ENCODE results near the gene ZNF316. TPM values are rescaled to one million over a fixed set of nuclear protein-coding genes. Genes with fewer than 3 reads are reported as not detected.

The ZNF316 gene
- total RNA-seq, 2 donors from 2014 or later: 29.1 to 69.5 TPM

DNA sequence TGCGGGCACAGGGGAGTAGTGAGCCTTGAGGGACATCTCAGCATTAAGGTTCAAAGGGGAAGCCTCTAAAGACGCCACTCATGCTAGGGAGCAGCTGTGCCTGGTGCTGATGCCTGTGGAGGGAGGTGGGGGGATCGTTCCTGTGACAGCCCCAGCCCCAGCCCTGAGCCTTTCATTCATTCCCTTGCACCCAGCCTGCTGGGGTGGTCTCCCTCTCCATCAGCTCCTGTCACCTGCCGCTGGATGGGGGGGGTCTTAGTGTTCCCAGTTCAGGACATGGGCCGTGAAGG is 11.6 kb downstream of the ZNF316 start:
- 88 to 93% methylated on average over 4 to 5 of the region's 5 CpGs for WGBS, 2 donors
- peaks cover 4 to 7% of the 10 kb centered on the region in 2 donors for H3K36me3 ChIP-seq (replicated peaks in 1 of 2; ENCODE audit: insufficient read depth in 1 of 2, low read depth in 2 of 2)
- ATAC-seq (no peak), DNase-seq (no peak)
- no peak overlapping the region for H3K27ac ChIP-seq
- H3K9me3 ChIP-seq: no peaks in the 10 kb centered on the region
- H3K4me3 ChIP-seq: no peak overlapping the region
- H3K27me3 ChIP-seq: no peaks in the 10 kb centered on the region
- no peak for TF ChIP-seq POLR2A (IDR thresholded peaks at IDR 0.05)
- H3K4me1 ChIP-seq: no peaks in the 10 kb centered on the region
- intact Hi-C loops (cut with DNase I): no loop called here

DNA sequence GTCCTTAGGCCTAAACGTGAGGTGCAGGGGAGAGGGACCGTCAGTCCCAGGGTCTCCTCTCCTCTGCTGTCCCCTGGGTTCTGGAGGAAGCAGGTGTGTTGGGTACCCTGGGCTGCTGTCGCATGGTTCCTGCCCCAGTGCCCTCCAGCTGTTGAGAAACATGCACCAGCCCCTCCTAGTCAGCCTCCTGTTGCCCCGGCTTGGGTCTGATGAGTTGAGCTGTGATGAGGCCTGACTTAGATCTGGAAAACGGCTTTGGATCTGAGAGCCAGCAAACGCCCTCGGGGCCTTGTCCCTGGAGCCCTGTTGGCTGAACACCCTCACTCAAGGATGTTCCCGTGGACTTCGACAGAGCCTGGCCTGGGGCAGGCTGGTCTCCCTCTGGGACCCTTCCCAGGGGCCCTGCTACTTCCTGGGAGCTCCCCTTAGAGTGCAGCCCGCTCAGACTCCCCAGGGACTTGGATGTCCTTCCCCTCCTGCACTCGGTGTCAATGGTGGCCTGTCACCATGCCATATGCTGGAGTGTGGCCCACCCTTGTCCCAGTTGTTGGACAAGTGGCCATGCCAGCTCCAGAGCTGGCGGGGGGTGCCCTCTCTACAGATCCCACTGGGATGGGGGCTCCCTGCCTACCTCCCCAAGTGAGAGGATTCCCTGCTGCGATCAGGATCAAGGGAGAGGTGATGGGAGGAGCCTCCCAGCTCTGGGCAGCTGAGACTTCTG is 12.3 kb downstream of the ZNF316 start:
- TF ChIP-seq, protein P1, sequence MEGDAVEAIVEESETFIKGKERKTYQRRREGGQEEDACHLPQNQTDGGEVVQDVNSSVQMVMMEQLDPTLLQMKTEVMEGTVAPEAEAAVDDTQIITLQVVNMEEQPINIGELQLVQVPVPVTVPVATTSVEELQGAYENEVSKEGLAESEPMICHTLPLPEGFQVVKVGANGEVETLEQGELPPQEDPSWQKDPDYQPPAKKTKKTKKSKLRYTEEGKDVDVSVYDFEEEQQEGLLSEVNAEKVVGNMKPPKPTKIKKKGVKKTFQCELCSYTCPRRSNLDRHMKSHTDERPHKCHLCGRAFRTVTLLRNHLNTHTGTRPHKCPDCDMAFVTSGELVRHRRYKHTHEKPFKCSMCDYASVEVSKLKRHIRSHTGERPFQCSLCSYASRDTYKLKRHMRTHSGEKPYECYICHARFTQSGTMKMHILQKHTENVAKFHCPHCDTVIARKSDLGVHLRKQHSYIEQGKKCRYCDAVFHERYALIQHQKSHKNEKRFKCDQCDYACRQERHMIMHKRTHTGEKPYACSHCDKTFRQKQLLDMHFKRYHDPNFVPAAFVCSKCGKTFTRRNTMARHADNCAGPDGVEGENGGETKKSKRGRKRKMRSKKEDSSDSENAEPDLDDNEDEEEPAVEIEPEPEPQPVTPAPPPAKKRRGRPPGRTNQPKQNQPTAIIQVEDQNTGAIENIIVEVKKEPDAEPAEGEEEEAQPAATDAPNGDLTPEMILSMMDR (IDR thresholded peaks at IDR 0.05): no peak
- no peak for TF ChIP-seq POLR2A (IDR thresholded peaks at IDR 0.05)
- intact Hi-C loops (cut with DNase I): no loop called here
- Histone ChIP-seq H3K27ac (no peak overlapping the region), H3K27me3 (no peaks in the 10 kb centered on the region), H3K4me3 (no peak overlapping the region), H3K4me1 (no peaks in the 10 kb centered on the region), H3K36me3 (replicated peaks in 1 of 2; ENCODE audit: insufficient read depth in 1 of 2, low read depth in 2 of 2) (peaks cover under 1 to 7% of the 10 kb centered on the region in 2 donors), H3K9me3 (no peaks in the 10 kb centered on the region)
- ATAC-seq (no peak), DNase-seq (no peak)
- WGBS, 2 donors: 81 to 87% methylated on average over 4 to 12 of the region's 13 CpGs

DNA sequence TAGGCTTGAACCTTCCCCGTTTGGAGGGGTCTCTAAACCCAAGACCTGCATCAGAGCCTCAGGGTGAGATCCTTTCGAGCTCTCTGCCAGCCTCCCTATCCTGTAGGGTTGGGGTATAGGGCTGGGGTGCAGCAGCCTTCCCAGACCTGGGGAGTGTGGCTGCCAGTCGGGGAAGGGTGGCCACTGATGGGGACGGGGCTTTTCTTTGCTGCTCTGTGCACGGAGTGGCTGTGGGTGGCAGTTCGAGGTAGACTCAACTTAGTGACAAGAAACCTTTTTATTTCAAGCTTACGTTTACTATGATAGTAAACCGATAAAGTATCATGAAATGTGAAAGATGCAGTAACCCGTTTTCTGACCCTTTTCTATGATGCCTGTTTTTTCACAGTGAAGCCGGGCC is 13.0 kb downstream of the ZNF316 start:
- TF ChIP-seq, protein P1 (IDR thresholded peaks at IDR 0.05): no peak
- TF ChIP-seq POLR2A (IDR thresholded peaks at IDR 0.05): no peak
- H3K9me3 ChIP-seq: no peaks in the 10 kb centered on the region
- ATAC-seq (no peak), DNase-seq (no peak)
- intact Hi-C loops (cut with DNase I): no loop called here
- no peak overlapping the region for H3K4me3 ChIP-seq
- WGBS, 2 donors: 96 to 98% methylated on average over 9 to 10 of the region's 10 CpGs
- peaks cover 2 to 7% of the 10 kb centered on the region in 2 donors for H3K36me3 ChIP-seq (replicated peaks in 1 of 2; ENCODE audit: insufficient read depth in 1 of 2, low read depth in 2 of 2)
- H3K27ac ChIP-seq: no peak overlapping the region
- H3K4me1 ChIP-seq: no peaks in the 10 kb centered on the region
- no peaks in the 10 kb centered on the region for H3K27me3 ChIP-seq

DNA sequence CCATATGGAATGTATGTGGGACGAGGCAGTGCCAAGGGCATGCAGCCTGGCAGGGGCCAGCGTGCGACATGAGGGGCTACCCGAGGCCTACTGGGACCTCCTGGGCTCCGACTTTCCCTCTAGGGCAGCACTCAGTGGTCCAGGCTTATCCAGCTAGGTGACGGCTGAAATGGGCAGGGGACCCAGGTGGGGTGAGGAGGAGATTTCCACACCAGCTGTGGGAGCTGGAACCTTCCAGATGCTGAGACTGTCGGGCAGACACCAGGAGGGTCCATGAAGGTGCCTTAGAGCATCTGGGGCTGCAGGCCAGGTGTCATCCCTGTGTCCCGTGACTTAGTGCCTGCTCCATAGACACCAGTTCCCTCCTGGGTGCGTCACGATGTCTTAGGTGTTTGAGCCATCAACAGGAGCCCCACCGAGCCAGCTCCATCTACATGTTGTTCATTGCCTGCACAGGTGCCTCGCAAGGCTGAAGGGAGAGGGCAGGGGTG is 13.4 kb downstream of the ZNF316 start:
- Histone ChIP-seq H3K4me1 (no peaks in the 10 kb centered on the region), H3K9me3 (no peaks in the 10 kb centered on the region), H3K27ac (no peak overlapping the region), H3K36me3 (replicated peaks in 1 of 2; ENCODE audit: insufficient read depth in 1 of 2, low read depth in 2 of 2) (peaks cover 2 to 7% of the 10 kb centered on the region in 2 donors), H3K27me3 (no peaks in the 10 kb centered on the region), H3K4me3 (no peak overlapping the region)
- intact Hi-C loops (cut with DNase I): no loop called here
- ATAC-seq (no peak), DNase-seq (no peak)
- WGBS, 2 donors: 95 to 97% methylated on average over 11 to 12 of the region's 12 CpGs
- no peak for TF ChIP-seq POLR2A (IDR thresholded peaks at IDR 0.05)

DNA sequence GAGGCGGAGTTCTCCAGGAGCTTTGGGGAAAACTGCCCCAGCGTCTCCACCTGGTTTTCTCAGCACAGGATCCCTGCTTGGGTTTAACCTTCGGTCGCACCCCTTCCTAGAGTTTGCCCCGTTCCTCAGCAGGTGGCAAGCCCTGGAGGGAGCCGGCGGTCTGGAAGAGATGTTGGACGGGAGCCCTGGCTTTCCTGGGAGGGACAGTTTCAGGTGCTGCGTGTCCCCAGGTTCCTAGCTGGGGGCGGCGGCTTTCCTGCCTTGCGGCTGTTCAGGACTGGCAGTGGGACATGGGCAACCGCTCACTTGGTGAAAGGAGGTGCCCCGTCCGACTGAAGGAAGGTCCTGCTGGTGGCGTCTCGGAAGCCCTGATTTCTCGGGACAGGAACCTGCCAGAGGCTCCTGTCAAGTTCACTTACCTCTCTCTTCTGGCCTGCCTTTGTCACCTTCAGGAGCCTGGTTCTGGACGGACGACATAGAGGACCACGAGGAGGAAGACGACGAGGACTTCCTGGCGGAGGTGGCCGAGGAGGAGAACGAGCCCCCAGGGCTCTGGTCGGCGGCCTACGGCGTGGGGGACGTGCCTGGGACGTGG is 14.8 kb downstream of the ZNF316 start:
- ATAC-seq: no peak
- Histone ChIP-seq H3K27me3 (no peaks in the 10 kb centered on the region), H3K36me3 (replicated peaks in 1 of 2; ENCODE audit: insufficient read depth in 1 of 2, low read depth in 2 of 2) (peaks cover 2 to 7% of the 10 kb centered on the region in 2 donors), H3K4me3 (no peak overlapping the region), H3K9me3 (no peaks in the 10 kb centered on the region), H3K4me1 (no peaks in the 10 kb centered on the region), H3K27ac (no peak overlapping the region)
- DNase-seq: no peak
- intact Hi-C loops (cut with DNase I): no loop called here
- TF ChIP-seq, protein P1 (IDR thresholded peaks at IDR 0.05): no peak
- no peak for TF ChIP-seq POLR2A (IDR thresholded peaks at IDR 0.05)
- 94 to 97% methylated on average over 21 to 31 of the region's 32 CpGs for WGBS, 2 donors

All from body of pancreas (tissue), 4 donors.